Stimulated activated CD8-positive, alpha-beta memory T cell treated with anti-CD3 and anti-CD28 coated beads, Interleukin-4, amount 100 ng/mL, for 4 hours (primary cell): ENCODE results near the gene PARD3B.

Source experiments
- DNase-seq, 2 donors: peaks; one replicate each; pipeline ENCODE4 v3.0.0-alpha.2; 2020; ENCODE audit warnings: low read depth in 2 of 2, low spot score in 1 of 2

The PARD3B gene

DNA sequence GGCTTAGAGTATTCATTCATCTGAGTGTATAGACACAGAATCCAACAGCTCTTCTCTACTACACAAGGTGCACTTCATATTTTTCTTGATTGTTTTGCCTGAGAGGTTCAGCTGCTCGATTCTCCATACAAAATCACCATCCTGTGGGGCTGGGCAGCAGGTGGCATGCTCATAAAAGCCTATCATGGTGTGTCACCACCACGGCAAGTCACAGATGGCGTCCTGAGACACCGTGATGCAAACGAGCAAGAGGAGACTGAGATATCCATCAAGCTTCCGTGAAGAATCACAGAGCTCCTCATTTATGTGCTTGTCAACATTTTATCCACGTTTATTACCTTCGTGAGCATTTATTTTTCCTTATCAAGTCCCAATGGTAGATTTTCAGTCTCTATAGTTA, 1114.6 kb downstream of the PARD3B start:
- DNase-seq, result no peak

DNA sequence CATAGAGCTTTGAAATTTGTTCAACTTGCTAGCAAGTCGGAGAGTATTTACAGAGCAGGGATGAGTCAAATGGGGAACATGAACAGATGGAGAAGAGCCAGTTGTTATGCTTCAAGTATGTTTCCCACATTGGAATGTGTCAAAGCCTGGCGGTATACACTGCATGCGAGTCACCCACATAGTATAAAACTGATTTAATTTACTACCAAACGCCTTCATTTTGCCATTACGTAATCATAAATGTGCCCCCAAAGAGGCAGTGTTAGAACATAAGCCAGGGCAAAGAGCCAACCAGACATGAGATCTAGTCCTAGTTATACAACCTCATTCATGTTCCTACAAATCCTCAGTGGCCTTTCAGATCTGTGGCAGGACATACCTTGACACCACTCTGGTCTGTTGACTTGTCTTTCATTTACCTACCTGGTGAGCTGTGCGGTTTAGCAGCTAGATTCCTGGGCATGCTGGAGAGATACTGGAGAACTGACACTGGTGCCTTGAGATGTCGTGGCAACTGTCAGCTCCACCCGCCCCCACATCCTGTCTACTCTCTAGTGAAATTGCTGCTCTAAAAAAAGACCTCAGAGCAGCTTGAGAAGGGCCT, 1115.3 kb downstream of the PARD3B start:
- DNase-seq, result no peak

DNA sequence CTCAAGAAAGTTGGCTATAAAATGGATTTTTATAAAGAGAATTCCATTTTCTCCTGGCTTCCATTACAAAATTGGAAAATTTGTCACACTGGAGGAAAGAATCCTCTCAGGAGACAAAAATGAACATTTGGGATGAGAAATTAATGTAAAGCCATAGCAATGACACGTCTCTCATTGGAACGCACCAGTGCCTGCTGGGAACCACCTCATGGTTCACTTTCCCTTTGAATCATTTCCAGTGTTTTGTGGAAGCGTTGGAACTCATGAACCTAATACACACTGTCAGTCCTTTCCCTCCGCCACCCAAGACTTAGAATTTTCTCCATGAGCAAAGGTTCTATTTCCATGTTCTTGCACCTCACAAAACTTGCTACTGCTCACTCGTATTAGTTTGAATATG, 1116.0 kb downstream of the PARD3B start:
- DNase-seq, result no peak

DNA sequence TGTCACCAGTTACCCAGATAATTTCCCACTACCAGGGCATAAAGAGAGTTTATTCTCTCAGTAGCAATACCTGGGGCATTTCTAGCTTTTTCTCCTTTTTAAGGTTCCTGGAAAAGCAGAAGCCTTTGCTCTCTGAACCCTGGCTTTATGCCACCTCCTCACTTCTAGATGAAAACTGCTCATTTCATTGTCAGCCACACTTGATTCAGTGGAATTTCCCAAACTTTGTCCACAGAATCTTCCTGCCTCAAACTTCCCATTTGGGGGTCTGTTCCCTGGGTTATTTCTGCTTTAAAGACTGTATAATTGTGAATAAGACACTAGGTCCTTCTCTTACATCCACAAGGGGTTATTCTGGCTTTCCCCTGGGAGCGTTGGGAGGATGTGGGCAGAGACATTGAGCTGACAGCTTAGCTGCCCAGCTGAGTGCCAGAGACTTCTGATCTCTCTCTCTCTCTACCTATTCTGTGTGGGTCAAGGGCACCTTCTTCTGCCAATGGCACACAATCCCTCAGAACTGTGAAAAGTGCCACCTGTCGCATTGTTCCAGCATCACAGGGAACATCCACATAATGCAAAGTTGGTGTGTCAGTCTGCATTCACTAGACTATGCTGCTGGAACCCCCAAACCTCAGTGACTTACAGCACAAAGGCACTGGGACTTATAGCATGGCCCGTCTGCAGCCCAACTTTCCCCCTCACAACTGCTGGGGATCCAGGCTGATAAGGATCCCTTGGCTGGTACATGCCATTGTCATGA, 1117.1 kb downstream of the PARD3B start:
- no peak for DNase-seq

DNA sequence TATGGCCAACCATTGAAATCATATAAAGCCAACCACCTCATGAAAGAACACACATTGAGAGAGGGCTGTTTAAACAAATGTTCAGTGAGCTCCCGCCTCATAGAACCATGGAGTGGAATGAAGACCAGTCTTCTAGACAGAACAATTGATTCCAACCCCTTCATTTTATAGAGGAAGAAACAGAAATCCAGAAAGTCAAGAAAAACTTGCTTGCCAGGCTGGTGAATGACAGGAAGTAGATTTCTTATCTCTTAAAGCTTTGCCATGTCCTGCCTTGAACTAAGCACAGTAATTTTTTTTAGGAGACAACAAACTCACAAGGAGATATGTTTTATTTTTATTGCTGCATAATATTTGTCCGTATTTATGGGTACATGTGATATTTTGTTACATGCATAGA, 1120.5 kb downstream of the PARD3B start:
- no peak for DNase-seq
